OCI-LY3 (cell line): ENCODE measurements around the gene CD8B.

Experiments used
- H2AFZ ChIP-seq: fragments of 200-600, 300-600 bp; shearing (Covaris generic); 2 replicates; pipeline ENCODE4 v1.6.0; 2014; ENCODE audit warnings: antibody characterized with exemption, low read depth, low read length
- H3K27ac ChIP-seq: fragments of 200-600, 300-600 bp; sonication (generic); 2 replicates; pipeline ENCODE4 v1.5.1; 2014; ENCODE audit warnings: mild to moderate bottlenecking, low read length, moderate library complexity, mixed read lengths
- H3K27me3 ChIP-seq: fragments of 200-600, 300-600 bp; sonication (generic); 2 replicates; pipeline ENCODE4 v1.6.1; 2014; ENCODE audit warnings: low read depth, low read length, mixed read lengths
- H3K36me3 ChIP-seq: fragments of 200-600, 300-600 bp; sonication (generic); replicated peaks from 2 replicates; pipeline ENCODE3; 2014; ENCODE audit warnings: low read depth, low read length, mixed read lengths
- H3K4me1 ChIP-seq: fragments of 300-600, 200-600 bp; sonication (generic); 2 replicates; pipeline ENCODE4 v1.6.1; 2014; ENCODE audit warnings: low read length, mixed read lengths
- H3K4me2 ChIP-seq: fragments of 200-600, 300-600 bp; sonication (generic); 2 replicates; pipeline ENCODE4 v1.6.1; 2014; ENCODE audit warnings: low read length, mixed read lengths
- H3K4me3 ChIP-seq: fragments of 300-600, 200-600 bp; sonication (generic); 2 replicates; pipeline ENCODE4 v1.5.1; 2014; ENCODE audit warnings: antibody characterized with exemption, mild to moderate bottlenecking, low read length, moderate library complexity
- H3K79me2 ChIP-seq: fragments of 300-600, 200-600 bp; shearing (Covaris generic); 2 replicates; pipeline ENCODE4 v1.6.1; 2014; ENCODE audit warnings: mild to moderate bottlenecking, low read length, mixed read lengths
- H3K9ac ChIP-seq: fragments of 300-600, 200-600 bp; shearing (Covaris generic); 2 replicates; pipeline ENCODE4 v1.6.0; 2014; ENCODE audit warnings: mild to moderate bottlenecking, low read length, moderate library complexity
- H3K9me3 ChIP-seq: fragments of 200-600, 300-600 bp; shearing (Covaris generic); 2 replicates; pipeline ENCODE4 v1.6.1; 2014; ENCODE audit warnings: low read length, mixed read lengths; ENCODE audit not compliant: insufficient read depth
- H4K20me1 ChIP-seq: fragments of 200-600, 300-600 bp; sonication (generic); 2 replicates; pipeline ENCODE4 v1.6.1; 2016; ENCODE audit warnings: low read length, mixed read lengths; ENCODE audit not compliant: insufficient read depth
- CTCF ChIP-seq: fragments of 200-600, 300-600 bp; sonication (generic); IDR thresholded peaks from 2 replicates; pipeline ENCODE4 v1.5.1; 2014; ENCODE audit warnings: antibody characterized with exemption, low read length, low read depth
- EZH2phosphoT487 ChIP-seq: fragments of 200-600 bp; shearing (Covaris generic); IDR thresholded peaks from 2 replicates; pipeline ENCODE4 v1.6.1; 2018; ENCODE audit warnings: antibody characterized with exemption, mixed run types, low read depth

The CD8B gene

GRCh38 chr2:86808315-86809161 lies 53.1 kb downstream of the CD8B start:
- H3K9me3 ChIP-seq, result no peaks in the 10 kb centered on the region
- peak overlapping the region; percentile 31 for H3K9ac ChIP-seq
- peak overlapping the region; percentile 64; the same call in 1 of the 2 replicates for H2AFZ ChIP-seq
- H3K27me3 ChIP-seq, result no peaks in the 10 kb centered on the region
- H3K27ac ChIP-seq, result no peak overlapping the region
- TF ChIP-seq CTCF, result peak; percentile 93
- no peak for TF ChIP-seq EZH2phosphoT487
- peaks cover 5% of the 10 kb centered on the region; the same call in 1 of the 2 replicates for H3K4me1 ChIP-seq
- peak overlapping the region; percentile 78 for H3K4me3 ChIP-seq
- H4K20me1 ChIP-seq, result no peaks in the 10 kb centered on the region
- H3K36me3 ChIP-seq, result no peaks in the 10 kb centered on the region
- peak overlapping the region; percentile 92 for H3K4me2 ChIP-seq
- no peaks in the 10 kb centered on the region for H3K79me2 ChIP-seq

DNA sequence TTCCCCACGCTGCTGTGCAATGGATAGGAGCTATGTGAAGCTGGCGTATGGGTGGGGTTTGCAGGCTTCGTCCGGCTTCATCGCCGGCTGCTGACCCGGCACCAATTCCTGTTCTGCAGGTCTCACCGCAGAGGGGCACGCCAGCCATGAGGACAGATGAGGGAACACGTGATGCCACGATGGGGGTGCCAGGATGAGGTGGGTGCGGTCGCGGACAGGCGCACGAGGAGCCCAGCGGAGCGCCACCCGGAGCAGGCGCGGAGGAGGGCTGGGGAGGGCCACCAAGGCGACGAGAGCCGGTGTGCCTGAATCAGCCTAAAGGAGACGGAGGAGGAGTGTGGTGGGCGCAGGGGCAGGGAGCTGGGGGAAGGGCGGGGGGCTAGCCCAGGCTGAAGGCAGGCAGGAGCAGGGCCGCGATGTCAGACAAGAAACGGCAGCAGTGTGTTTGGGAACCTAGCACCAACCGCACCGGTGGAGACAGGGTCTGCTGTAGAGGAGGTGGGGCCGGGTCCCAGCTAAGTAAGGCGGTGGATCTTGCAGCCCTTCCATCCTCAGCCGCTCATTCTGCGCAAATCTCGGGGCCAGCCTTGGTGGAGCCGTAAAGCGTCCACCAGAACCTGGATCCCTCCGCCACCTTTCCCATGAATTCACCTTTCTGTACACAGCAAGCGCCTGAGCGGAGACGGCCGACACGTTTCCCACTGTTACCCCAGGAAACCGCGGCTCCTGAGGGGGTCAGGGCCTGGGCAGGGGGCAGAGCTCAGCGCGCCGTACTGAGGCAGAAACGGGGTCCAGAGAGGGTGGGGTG lies 54.0 kb downstream of the CD8B start:
- Histone ChIP-seq H2AFZ (peak overlapping the region; percentile 64), H3K27ac (no peak overlapping the region)

DNA sequence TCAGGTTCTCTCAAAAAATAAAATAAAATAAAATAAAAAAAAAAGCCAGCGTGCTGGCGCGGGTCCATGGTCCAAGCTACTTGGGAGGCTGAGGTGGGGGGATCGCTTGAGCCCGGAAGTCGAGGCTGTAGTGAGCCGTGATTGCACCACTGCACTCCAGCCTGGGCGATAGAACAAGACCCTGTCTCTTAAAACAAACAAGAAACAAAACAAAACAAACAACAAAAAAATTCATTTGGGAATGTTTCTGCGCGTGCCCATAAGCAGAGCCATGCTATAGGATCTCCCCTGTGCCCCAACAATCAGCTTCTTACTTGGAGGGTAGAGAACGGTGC lies 54.6 kb downstream of the CD8B start:
- Histone ChIP-seq H3K9ac (peak overlapping the region; percentile 31; the same call in 1 of the 2 replicates), H3K27ac (no peak overlapping the region), H3K36me3 (no peaks in the 10 kb centered on the region), H3K9me3 (no peaks in the 10 kb centered on the region), H3K79me2 (no peaks in the 10 kb centered on the region), H3K4me1 (peaks cover 5% of the 10 kb centered on the region; the same call in 1 of the 2 replicates), H3K27me3 (no peaks in the 10 kb centered on the region), H2AFZ (0 out of 2 replicates have a peak overlapping the region, but pooled peaks have one; percentile 64), H3K4me2 (peak overlapping the region; percentile 92), H3K4me3 (peak overlapping the region; percentile 78), H4K20me1 (no peaks in the 10 kb centered on the region)
- TF ChIP-seq EZH2phosphoT487, result no peak
- no peak for TF ChIP-seq CTCF

More for the DNA sequence above, 54.0 kb downstream of the CD8B start:
- Histone ChIP-seq H3K36me3 (no peaks in the 10 kb centered on the region), H3K4me2 (peak overlapping the region; percentile 92), H3K4me3 (peak overlapping the region; percentile 78), H3K9me3 (no peaks in the 10 kb centered on the region), H3K9ac (peak overlapping the region; percentile 31), H3K4me1 (peaks cover 5% of the 10 kb centered on the region; the same call in 1 of the 2 replicates), H4K20me1 (no peaks in the 10 kb centered on the region), H3K27me3 (no peaks in the 10 kb centered on the region), H3K79me2 (no peaks in the 10 kb centered on the region)
- no peak for TF ChIP-seq CTCF
- TF ChIP-seq EZH2phosphoT487, result no peak
